GM18505 (cell line): Measurements from ENCODE around the gene GPBAR1.

ENCODE experiments used
- ATAC-seq: cut with Tn5 transposase; IDR thresholded peaks from one replicate; pipeline ENCODE4 v1.9.1; 2021; ENCODE audit not compliant: unreplicated experiment
- POLR2A ChIP-seq: IDR thresholded peaks from 4 replicates; pipeline ENCODE4 v1.6.1; 2011; ENCODE audit warnings: borderline replicate concordance; ENCODE audit not compliant: insufficient read depth, insufficient read length; ENCODE audit errors: extremely low read depth

The GPBAR1 gene

GRCh38 chr2:218229239-218229638, 31.6 kb upstream of the GPBAR1 start:
- peak; percentile 91 for ATAC-seq
- no peak for TF ChIP-seq POLR2A

GRCh38 chr2:218229851-218230250, 31.0 kb upstream of the GPBAR1 start:
- ATAC-seq, result peak; percentile 11

GRCh38 chr2:218230882-218231281, 29.9 kb upstream of the GPBAR1 start:
- no peak for TF ChIP-seq POLR2A
- ATAC-seq, result no peak

More at GRCh38 chr2:218229851-218230250, 31.0 kb upstream of the GPBAR1 start:
- no peak for TF ChIP-seq POLR2A

- no peak for TF ChIP-seq POLR2A
- no peak for ATAC-seq
Observed at GRCh38 chr2:218233543-218233942, 27.3 kb upstream of the GPBAR1 start.

GRCh38 chr2:218234521-218234920, 26.3 kb upstream of the GPBAR1 start:
- no peak for TF ChIP-seq POLR2A
- ATAC-seq, result no peak

- TF ChIP-seq POLR2A, result peak; percentile 5
- ATAC-seq, result no peak
Observed at GRCh38 chr2:218235017-218235416, 25.8 kb upstream of the GPBAR1 start.

- no peak for ATAC-seq
Observed at GRCh38 chr2:218236829-218237228, 24.0 kb upstream of the GPBAR1 start.

GRCh38 chr2:218238887-218239286, 21.9 kb upstream of the GPBAR1 start:
- no peak for ATAC-seq
- TF ChIP-seq POLR2A, result no peak

More at GRCh38 chr2:218236829-218237228, 24.0 kb upstream of the GPBAR1 start:
- TF ChIP-seq POLR2A, result no peak

- TF ChIP-seq POLR2A, result no peak
- no peak for ATAC-seq
Observed at GRCh38 chr2:218244204-218244603, 16.6 kb upstream of the GPBAR1 start.

GRCh38 chr2:218244665-218245064, 16.1 kb upstream of the GPBAR1 start:
- TF ChIP-seq POLR2A, result peak; percentile 21
- no peak for ATAC-seq

GRCh38 chr2:218245214-218245613, 15.6 kb upstream of the GPBAR1 start:
- ATAC-seq, result no peak
- peak; percentile 34 for TF ChIP-seq POLR2A

GRCh38 chr2:218249691-218250090, 11.1 kb upstream of the GPBAR1 start:
- no peak for ATAC-seq
- no peak for TF ChIP-seq POLR2A

GRCh38 chr2:218252509-218253231, 8.1 kb upstream of the GPBAR1 start:
- no peak for ATAC-seq
- TF ChIP-seq POLR2A, result no peak

GRCh38 chr2:218253232-218253625, 7.6 kb upstream of the GPBAR1 start:
- no peak for TF ChIP-seq POLR2A
- no peak for ATAC-seq
